Mammary epithelial cell (primary cell): ENCODE results near the gene ARID3A.

ENCODE experiments used
- CTCF ChIP-seq, 2 donors: IDR thresholded peaks in 1 of 2; conservative IDR thresholded peaks in 1 of 2; 2 replicates each; pipeline ENCODE4 v1.5.1; 2011 to 2012; ENCODE audit warnings: inconsistent platforms in 2 of 2, low read length in 2 of 2, mild to moderate bottlenecking in 2 of 2, control low read depth in 1 of 2, low read depth in 1 of 2; ENCODE audit not compliant: insufficient read depth in 1 of 2; ENCODE audit errors: extremely low read depth in 1 of 2
- EZH2 ChIP-seq: IDR thresholded peaks from 2 replicates; pipeline ENCODE4 v1.6.1; 2012; ENCODE audit warnings: low read length, inconsistent platforms, borderline replicate concordance

- no peak for TF ChIP-seq CTCF (conservative IDR thresholded peaks at IDR 0.05 in 1 of 2, IDR thresholded peaks at IDR 0.05 in 1 of 2; ENCODE audit: extremely low read depth in 1 of 2, insufficient read depth in 1 of 2, low read depth in 1 of 2, low read length in 2 of 2)
- no peak for TF ChIP-seq EZH2
These were observed 93.8 kb downstream of the ARID3A start for GRCh38 chr19:1019616-1019961.
